Stimulated activated memory B cell treated with anti-CD40 and anti-IgM and Interleukin-4, amounts not matched to agents 10 μg/mL and 1 μg/mL and 100 μg/mL, for 72 hours (primary cell): ENCODE results near the gene PIGU.

Experiments used
- ATAC-seq: fragments of 150-1000 bp; cut with Tn5 transposase; 2 replicates; pipeline ENCODE4 v1.10.0; 2021
- H3K27ac Mint-ChIP-seq: one replicate; pipeline ENCODE4 v1.8.0; 2022; ENCODE audit warnings: mild to moderate bottlenecking, mixed read lengths
- H3K27me3 Mint-ChIP-seq: one replicate; pipeline ENCODE4 v1.8.0; 2022; ENCODE audit warnings: mixed read lengths
- H3K36me3 Mint-ChIP-seq: one replicate; pipeline ENCODE4 v1.8.0; 2022; ENCODE audit warnings: mixed read lengths
- H3K4me1 Mint-ChIP-seq: one replicate; pipeline ENCODE4 v1.8.0; 2022; ENCODE audit warnings: mixed read lengths
- H3K4me3 Mint-ChIP-seq: one replicate; pipeline ENCODE4 v1.8.0; 2022; ENCODE audit warnings: mild to moderate bottlenecking, moderate library complexity, mixed read lengths
- H3K9me3 Mint-ChIP-seq: one replicate; pipeline ENCODE4 v1.8.0; 2022; ENCODE audit warnings: mixed read lengths

Gene PIGU

GRCh38 chr20:34537651-34538050 is 139.2 kb downstream of the PIGU start:
- Mint-ChIP-seq H3K36me3 (peaks cover 55% of the 10 kb centered on the region), H3K27ac (no peak overlapping the region), H3K9me3 (no peaks in the 10 kb centered on the region), H3K4me3 (no peak overlapping the region), H3K27me3 (no peaks in the 10 kb centered on the region), H3K4me1 (peaks cover 15% of the 10 kb centered on the region)
- ATAC-seq: no peak

GRCh38 chr20:34536798-34537394 is 140.0 kb downstream of the PIGU start:
- Mint-ChIP-seq H3K4me1 (peaks cover 14% of the 10 kb centered on the region), H3K27ac (no peak overlapping the region), H3K36me3 (peaks cover 49% of the 10 kb centered on the region), H3K4me3 (no peak overlapping the region), H3K9me3 (no peaks in the 10 kb centered on the region), H3K27me3 (no peaks in the 10 kb centered on the region)
- no peak for ATAC-seq

GRCh38 chr20:34535857-34536256 is 141.0 kb downstream of the PIGU start:
- no peaks in the 10 kb centered on the region for H3K27me3 Mint-ChIP-seq
- no peak overlapping the region for H3K4me3 Mint-ChIP-seq
- no peak for ATAC-seq
- no peak overlapping the region for H3K27ac Mint-ChIP-seq
- H3K4me1 Mint-ChIP-seq: peaks cover 10% of the 10 kb centered on the region
- H3K36me3 Mint-ChIP-seq: peaks cover 47% of the 10 kb centered on the region
- no peaks in the 10 kb centered on the region for H3K9me3 Mint-ChIP-seq

DNA sequence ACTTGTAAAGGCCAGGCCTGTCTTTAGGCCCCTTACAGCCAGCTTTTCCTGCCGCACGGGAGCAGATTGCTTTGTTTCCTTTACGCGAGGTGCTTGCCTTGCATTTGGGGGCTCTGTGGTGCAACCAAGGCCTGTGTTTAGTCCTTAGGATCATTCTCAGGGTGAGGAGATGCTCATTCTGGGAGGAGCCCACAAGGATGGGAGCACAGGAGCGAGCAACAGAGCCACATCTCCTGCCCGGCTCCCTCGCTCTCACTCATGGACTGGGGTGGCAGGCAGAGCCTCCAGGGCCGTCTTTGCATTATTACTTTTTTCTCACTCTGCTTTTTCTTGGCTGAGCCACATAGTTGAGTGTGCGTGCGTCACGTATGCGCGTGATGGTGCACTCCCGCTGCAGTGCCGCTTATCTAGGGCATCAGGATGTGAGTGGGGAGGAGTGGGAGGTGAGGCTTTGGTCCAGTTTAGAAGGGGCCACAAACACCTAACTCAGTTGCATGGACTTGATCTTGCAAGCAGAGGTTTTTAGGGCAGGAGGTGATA is 141.5 kb downstream of the PIGU start:
- peaks cover 11% of the 10 kb centered on the region for H3K4me1 Mint-ChIP-seq
- H3K4me3 Mint-ChIP-seq: no peak overlapping the region
- no peak overlapping the region for H3K27ac Mint-ChIP-seq
- no peaks in the 10 kb centered on the region for H3K9me3 Mint-ChIP-seq
- peaks cover 47% of the 10 kb centered on the region for H3K36me3 Mint-ChIP-seq
- ATAC-seq: no peak
- no peaks in the 10 kb centered on the region for H3K27me3 Mint-ChIP-seq

DNA sequence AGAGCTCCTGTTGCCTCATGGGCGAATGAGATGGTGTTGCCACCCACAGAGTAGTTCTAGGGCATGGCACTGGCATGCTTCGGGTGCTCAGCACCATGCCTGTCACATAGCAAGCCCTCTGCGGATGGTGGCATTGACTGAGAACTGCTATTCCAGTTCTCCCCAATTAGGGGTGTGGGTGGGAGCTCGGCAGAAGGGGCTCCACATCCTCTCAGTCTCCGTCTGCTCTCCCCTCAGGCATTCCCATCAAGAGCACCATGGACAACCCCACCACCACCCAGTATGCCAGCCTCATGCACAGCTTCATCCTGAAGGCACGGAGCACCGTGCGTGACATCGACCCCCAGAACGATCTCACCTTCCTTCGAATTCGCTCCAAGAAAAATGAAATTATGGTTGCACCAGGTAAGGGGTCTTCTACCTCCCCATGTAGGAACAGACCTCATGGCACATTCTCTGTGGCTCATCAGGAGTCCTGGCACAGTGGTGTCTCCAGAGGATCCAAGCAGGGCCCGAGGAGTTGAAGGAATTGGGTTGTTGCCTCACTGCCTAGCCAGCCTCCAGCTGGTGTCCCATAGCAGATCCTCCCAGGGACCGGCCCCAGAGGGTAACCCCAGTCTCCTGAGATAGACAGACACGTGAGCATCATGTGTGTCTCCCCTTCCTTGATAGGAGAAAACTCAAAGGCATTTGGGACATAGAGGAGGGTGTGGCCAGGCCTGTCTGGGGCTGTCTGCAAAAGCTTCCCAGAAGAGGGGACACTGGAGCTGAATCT is 142.3 kb downstream of the PIGU start:
- H3K4me1 Mint-ChIP-seq: peaks cover 11% of the 10 kb centered on the region
- H3K4me3 Mint-ChIP-seq: no peak overlapping the region
- H3K27ac Mint-ChIP-seq: peak overlapping the region; percentile 54
- ATAC-seq: no peak
- H3K27me3 Mint-ChIP-seq: no peaks in the 10 kb centered on the region
- peaks cover 45% of the 10 kb centered on the region for H3K36me3 Mint-ChIP-seq
- H3K9me3 Mint-ChIP-seq: no peaks in the 10 kb centered on the region

DNA sequence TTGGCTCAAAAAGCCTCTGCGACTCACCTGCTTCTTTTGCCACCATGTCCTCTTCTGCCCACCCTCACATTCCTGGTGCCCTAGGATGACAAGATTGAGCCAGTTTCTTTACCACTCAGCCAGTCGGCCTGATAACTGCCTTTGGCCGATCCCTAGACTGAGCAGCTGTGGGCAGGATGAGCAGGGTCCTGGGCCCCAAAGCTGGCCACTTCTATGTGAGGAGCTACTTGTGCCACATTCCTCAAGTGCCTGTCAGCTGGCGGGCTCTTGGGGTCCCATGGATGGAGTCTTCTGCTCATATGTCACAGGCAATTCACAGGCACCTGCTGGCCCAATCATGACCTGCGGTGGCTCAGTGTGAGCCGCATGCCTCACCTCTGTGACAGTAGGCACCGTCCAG is 144.1 kb downstream of the PIGU start:
- H3K9me3 Mint-ChIP-seq: no peaks in the 10 kb centered on the region
- no peak overlapping the region for H3K27ac Mint-ChIP-seq
- H3K4me1 Mint-ChIP-seq: peaks cover 11% of the 10 kb centered on the region
- no peak overlapping the region for H3K4me3 Mint-ChIP-seq
- no peaks in the 10 kb centered on the region for H3K27me3 Mint-ChIP-seq
- H3K36me3 Mint-ChIP-seq: peaks cover 44% of the 10 kb centered on the region
- no peak for ATAC-seq

GRCh38 chr20:34532320-34532719 is 144.6 kb downstream of the PIGU start:
- no peaks in the 10 kb centered on the region for H3K9me3 Mint-ChIP-seq
- no peak overlapping the region for H3K27ac Mint-ChIP-seq
- no peaks in the 10 kb centered on the region for H3K27me3 Mint-ChIP-seq
- H3K4me3 Mint-ChIP-seq: no peak overlapping the region
- no peak for ATAC-seq
- H3K36me3 Mint-ChIP-seq: peaks cover 44% of the 10 kb centered on the region
- peaks cover 11% of the 10 kb centered on the region for H3K4me1 Mint-ChIP-seq

- Mint-ChIP-seq H3K4me1 (peaks cover 11% of the 10 kb centered on the region), H3K27me3 (no peaks in the 10 kb centered on the region), H3K4me3 (no peak overlapping the region), H3K36me3 (peaks cover 45% of the 10 kb centered on the region), H3K9me3 (no peaks in the 10 kb centered on the region), H3K27ac (peak overlapping the region; percentile 15)
- no peak for ATAC-seq
Observed at GRCh38 chr20:34531608-34532265, 145.2 kb downstream of the PIGU start.

DNA sequence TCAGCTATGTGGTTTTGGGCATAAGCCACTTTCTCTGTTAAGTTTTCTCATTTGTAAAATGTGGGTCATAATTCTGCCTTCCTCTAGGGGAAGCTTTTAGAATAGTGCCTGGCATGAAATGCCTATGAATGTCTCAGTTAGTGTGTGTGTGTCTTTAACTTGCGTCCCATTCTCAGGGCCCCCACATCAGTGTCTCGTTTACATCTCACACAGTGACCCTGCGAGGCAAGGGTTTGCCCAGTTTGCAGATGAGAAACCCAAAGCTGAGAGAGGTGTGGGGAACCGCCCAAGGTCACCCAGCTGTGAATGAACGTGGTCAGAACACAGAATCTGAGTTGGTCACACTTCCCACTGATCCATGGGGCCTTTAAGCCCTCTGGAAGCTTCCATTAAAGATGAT is 146.6 kb downstream of the PIGU start:
- Mint-ChIP-seq H3K36me3 (peaks cover 46% of the 10 kb centered on the region), H3K9me3 (no peaks in the 10 kb centered on the region), H3K4me1 (peaks cover 11% of the 10 kb centered on the region), H3K4me3 (no peak overlapping the region), H3K27me3 (no peaks in the 10 kb centered on the region), H3K27ac (peak overlapping the region; percentile 23)
- no peak for ATAC-seq

DNA sequence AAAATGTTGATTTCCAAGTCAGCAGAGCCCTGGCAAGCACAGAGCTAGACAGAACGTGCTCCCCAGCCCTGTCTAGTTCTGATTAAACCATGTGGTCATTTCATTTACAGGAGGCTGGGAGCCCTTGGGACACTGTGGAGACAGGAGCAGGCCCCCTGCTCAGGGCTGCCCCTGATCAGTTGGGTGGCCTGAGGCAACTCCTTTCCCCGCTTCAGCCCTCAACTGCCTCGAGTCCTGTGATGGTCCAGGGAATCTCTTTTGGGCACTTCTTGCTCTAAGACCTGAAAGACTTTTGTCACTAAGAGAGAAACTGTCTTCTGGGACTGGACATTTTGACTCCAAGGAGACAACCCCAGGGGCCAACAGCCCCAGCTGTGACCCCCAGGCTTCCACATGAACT is 147.2 kb downstream of the PIGU start:
- ATAC-seq: no peak
- no peak overlapping the region for H3K27ac Mint-ChIP-seq
- peaks cover 11% of the 10 kb centered on the region for H3K4me1 Mint-ChIP-seq
- H3K27me3 Mint-ChIP-seq: no peaks in the 10 kb centered on the region
- peaks cover 42% of the 10 kb centered on the region for H3K36me3 Mint-ChIP-seq
- no peaks in the 10 kb centered on the region for H3K9me3 Mint-ChIP-seq
- no peak overlapping the region for H3K4me3 Mint-ChIP-seq

GRCh38 chr20:34528921-34529297 is 148.0 kb downstream of the PIGU start:
- Mint-ChIP-seq H3K9me3 (no peaks in the 10 kb centered on the region), H3K4me1 (peaks cover 11% of the 10 kb centered on the region), H3K27ac (no peak overlapping the region), H3K27me3 (no peaks in the 10 kb centered on the region), H3K4me3 (no peak overlapping the region), H3K36me3 (peaks cover 35% of the 10 kb centered on the region)
- no peak for ATAC-seq

- no peak for ATAC-seq
- H3K4me3 Mint-ChIP-seq: no peak overlapping the region
- peaks cover 25% of the 10 kb centered on the region for H3K4me1 Mint-ChIP-seq
- no peak overlapping the region for H3K27ac Mint-ChIP-seq
- no peaks in the 10 kb centered on the region for H3K27me3 Mint-ChIP-seq
- peaks cover 38% of the 10 kb centered on the region for H3K36me3 Mint-ChIP-seq
- H3K9me3 Mint-ChIP-seq: no peaks in the 10 kb centered on the region
Observed at GRCh38 chr20:34527016-34527415, 149.9 kb downstream of the PIGU start.

DNA sequence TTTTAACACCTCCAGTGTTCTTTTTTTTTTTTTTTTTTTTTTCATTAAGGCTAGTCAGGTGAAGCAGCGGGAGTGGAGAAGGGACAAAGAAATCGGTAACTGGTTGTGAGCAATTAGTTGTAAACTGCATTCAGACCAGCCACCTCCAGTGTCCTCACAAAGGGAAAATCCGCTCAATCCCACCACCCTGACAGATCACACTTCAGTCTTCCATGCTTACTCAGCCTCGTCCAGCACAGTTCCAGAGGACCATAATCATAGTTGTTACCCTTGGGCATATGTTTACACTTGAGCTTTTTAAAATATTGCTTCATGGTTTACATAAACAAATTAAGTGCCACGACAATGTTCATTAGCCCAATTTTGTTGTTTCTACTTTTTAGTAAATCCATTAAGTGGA is 150.4 kb downstream of the PIGU start:
- no peak overlapping the region for H3K27ac Mint-ChIP-seq
- no peaks in the 10 kb centered on the region for H3K9me3 Mint-ChIP-seq
- H3K27me3 Mint-ChIP-seq: no peaks in the 10 kb centered on the region
- peaks cover 36% of the 10 kb centered on the region for H3K36me3 Mint-ChIP-seq
- peaks cover 24% of the 10 kb centered on the region for H3K4me1 Mint-ChIP-seq
- ATAC-seq: no peak
- no peak overlapping the region for H3K4me3 Mint-ChIP-seq

DNA sequence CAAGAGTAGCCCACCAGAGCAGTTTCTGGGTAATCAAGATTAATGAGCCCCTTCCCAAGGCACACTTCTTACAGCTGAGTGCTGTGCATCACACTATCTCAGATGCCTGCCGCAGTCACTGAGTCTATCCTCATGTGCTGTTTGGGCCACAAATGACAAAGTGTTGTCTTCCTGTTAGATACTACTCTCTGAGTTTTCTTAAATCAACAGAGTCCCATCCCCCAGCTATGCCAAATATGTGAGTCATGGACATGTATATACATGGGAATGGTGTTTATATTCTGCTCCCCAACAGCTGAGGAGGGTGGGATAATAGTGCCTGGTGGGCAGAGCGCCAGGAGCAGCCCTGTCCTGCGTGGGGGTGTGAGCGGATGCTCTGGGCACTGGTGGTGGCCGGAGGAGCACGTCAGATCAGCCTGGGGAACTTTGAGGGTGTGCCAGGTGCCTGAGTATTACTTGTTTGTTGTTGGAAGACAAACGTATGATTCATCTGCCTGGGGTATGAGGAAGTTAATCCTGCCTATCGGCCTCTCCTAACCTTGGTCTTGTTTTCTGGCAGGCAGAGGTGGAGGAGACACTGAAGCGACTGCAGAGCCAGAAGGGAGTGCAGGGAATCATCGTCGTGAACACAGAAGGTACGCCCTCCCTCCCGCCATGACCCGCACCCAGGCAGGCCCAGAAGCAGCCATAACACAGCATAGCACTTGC is 151.0 kb downstream of the PIGU start:
- no peak for ATAC-seq
- Mint-ChIP-seq H3K27ac (no peak overlapping the region), H3K4me3 (no peak overlapping the region), H3K4me1 (peaks cover 25% of the 10 kb centered on the region), H3K27me3 (no peaks in the 10 kb centered on the region), H3K9me3 (no peaks in the 10 kb centered on the region), H3K36me3 (peaks cover 32% of the 10 kb centered on the region)

DNA sequence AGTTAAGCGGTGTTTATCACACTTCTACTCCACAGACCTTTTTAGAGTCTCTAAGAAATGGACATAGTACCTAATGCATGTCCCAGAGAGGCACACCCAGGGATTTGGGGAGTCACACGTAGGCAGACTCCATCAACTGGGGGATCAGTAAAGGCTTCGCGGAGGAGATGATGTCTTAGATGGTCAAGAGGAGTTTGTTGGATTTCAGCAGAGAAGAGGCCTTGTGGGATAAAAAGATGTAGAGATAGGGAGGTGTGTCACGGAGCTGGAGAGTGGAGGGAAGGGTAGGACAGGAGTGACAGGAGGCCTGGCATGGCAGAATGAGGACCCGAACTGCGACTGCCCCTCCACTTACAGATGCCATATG is 151.6 kb downstream of the PIGU start:
- no peak overlapping the region for H3K27ac Mint-ChIP-seq

More for the DNA sequence above, 151.6 kb downstream of the PIGU start:
- no peaks in the 10 kb centered on the region for H3K9me3 Mint-ChIP-seq
- peaks cover 27% of the 10 kb centered on the region for H3K36me3 Mint-ChIP-seq
- peaks cover 21% of the 10 kb centered on the region for H3K4me1 Mint-ChIP-seq
- ATAC-seq: no peak
- H3K4me3 Mint-ChIP-seq: no peak overlapping the region
- no peaks in the 10 kb centered on the region for H3K27me3 Mint-ChIP-seq
